Mesenteric fat pad (tissue), 1 donor: ENCODE results near the gene SIDT2. TPM values are rescaled to one million over a fixed set of nuclear protein-coding genes. Genes with fewer than 3 reads are reported as not detected.

Experiments used
- total RNA-seq: library from RNA; stranded (reverse); fragmentation: NEBNext Ultra II Directional; extraction: Animal tissue kit (Norgen Biotek cat#: 25700); gene quantifications from one replicate; pipeline ENCODE4 v1.2.1, GENCODE V29; 2021
- donor health status: DM: yes; HTN: yes; CAD: no.

The SIDT2 gene
- total RNA-seq, 1 donor from 2014 or later: 226 TPM

Other genes starting within 250 kb of the SIDT2 start
- 39.2 TPM for gene SIK3, start 80.3 kb upstream of the SIDT2 start, total RNA-seq
- 110 TPM for gene PAFAH1B2, start 34.5 kb upstream of the SIDT2 start, total RNA-seq
- gene TAGLN, start 20.6 kb downstream of the SIDT2 start, total RNA-seq: 923 TPM
- gene PCSK7, start 53.3 kb downstream of the SIDT2 start, total RNA-seq: 68.1 TPM
- 21.9 TPM for gene RNF214, start 53.9 kb downstream of the SIDT2 start, total RNA-seq
- gene BACE1-AS, start 112.6 kb downstream of the SIDT2 start, total RNA-seq: 6.6 TPM
- gene BACE1, start 137.5 kb downstream of the SIDT2 start, total RNA-seq: 25.5 TPM
- 19.2 TPM for gene CEP164, start 149.1 kb downstream of the SIDT2 start, total RNA-seq